GM19452 (cell line): ENCODE data around the gene AMIGO2.
A peak's percentile ranks its signal among the peaks of the same experiment; 100 is the strongest.
"Not testable (repeated sequence)": the region's sequence is repeated elsewhere in the genome, so short reads cannot be mapped to it uniquely, and the experiment has no call there.

Source experiments
- ATAC-seq: cut with Tn5 transposase; IDR thresholded peaks from one replicate; pipeline ENCODE4 v1.9.1; 2021; ENCODE audit not compliant: unreplicated experiment

Gene AMIGO2, protein sequence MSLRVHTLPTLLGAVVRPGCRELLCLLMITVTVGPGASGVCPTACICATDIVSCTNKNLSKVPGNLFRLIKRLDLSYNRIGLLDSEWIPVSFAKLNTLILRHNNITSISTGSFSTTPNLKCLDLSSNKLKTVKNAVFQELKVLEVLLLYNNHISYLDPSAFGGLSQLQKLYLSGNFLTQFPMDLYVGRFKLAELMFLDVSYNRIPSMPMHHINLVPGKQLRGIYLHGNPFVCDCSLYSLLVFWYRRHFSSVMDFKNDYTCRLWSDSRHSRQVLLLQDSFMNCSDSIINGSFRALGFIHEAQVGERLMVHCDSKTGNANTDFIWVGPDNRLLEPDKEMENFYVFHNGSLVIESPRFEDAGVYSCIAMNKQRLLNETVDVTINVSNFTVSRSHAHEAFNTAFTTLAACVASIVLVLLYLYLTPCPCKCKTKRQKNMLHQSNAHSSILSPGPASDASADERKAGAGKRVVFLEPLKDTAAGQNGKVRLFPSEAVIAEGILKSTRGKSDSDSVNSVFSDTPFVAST

DNA sequence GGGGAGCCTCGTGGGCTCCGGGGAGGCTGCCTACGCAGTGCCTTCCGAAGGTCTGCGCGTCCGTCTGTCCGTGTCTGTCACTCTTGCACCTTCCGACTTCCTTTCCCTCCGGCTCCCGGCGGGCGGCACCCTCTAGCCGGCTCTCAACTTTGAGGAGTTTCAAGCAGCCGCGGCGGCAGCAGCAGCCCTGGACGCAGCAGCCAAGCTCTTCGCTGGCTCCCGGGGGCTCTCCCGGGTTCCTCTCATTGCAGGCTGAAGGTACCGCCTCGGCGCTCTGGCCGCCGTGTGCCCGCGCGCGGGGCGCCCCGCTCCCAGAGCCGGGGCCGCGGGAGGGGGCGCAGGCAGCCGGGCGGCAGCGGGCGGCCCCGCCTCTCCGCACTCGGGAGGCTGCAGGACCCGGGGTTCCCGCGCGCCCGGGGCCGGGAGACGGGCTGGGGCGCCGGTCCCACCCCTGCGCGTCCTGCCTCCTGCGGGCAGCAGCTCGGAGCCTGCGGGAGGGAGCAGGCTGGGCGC is at the start of gene AMIGO2, which contains the start of gene PCED1B:
AMIGO2 (minus strand) TSS at position 492 of the 513 bp plus-strand sequence. CDS start 957 bp downstream, outside the sequence.
PCED1B (plus strand) TSS at position 154 of the 513 bp plus-strand sequence. CDS start 155,443 bp downstream, outside the sequence.
- ATAC-seq = peak; percentile 79

DNA sequence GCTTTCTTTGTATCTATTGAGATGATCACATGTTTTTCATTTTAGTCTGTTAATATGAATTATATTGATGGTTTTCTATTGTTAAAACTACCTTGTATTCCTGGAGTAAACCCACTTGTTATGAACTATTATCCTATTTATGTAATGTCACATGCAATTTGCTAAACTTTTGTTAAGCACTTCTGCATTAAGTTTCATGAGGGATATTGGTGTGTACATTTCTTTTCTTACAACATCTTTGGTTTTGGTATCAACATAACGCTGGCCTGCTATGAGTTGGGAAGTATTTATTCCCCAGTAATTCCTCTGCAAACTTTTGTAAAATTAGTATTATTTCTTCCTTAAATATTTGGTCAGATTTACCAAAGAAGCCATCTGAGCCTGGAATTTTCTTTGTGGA is 46.5 kb upstream of the AMIGO2 start:
- ATAC-seq = no peak

DNA sequence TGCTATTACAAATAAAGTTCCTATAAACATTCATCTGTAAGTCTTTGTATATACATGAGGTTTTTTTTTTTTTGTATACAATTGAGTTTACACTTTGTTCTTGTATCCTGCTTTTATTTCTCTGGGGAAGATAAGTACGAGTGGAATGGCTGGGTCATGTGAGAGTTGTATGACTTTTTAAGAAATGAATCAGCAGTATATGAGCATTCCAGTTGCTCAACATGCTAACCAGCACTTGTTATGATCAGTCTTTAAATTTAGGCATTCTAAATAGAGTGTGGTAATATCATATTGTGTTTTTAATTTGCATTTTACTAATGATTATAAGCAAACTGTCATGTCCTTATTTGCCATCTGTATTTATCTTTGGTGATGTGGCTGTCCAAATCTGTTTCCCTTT is 44.7 kb upstream of the AMIGO2 start:
- ATAC-seq = no peak

DNA sequence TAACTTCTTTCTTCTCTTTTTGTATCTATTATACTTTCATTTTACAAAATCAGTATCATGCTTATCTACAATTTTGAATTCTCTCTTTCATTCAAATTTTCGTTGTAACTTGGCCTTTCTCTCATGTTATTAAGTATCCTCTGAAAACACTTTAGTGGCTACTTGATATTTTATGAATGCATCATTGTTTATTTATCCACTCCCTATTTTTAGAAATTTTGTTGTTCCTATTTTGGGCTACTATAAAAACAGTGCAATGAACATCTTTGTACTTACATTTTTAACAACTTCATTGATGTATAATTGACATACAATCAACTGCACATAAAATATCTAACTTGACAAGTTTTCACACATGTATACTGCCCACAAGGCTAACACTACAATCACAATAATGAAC is 44.0 kb upstream of the AMIGO2 start:
- no peak for ATAC-seq

DNA sequence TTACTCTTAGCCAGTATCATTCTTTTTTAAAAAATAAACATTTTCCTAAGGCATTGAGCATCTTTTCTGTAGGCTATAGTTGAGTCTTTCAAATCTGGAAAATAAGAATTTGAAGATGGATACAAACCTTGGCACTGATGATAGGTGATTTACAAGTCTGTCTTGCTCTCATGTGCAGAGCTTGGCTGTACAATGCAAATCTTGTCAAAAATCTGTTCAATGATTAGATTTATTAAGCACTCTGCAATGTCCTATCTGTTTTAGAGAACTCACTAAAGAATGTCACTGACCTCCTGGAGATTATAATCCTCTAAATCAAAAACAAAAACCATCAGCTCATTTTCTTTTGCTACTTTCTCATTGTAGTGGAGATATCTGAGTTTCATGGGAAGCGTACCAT is 42.8 kb upstream of the AMIGO2 start:
- ATAC-seq = no peak

DNA sequence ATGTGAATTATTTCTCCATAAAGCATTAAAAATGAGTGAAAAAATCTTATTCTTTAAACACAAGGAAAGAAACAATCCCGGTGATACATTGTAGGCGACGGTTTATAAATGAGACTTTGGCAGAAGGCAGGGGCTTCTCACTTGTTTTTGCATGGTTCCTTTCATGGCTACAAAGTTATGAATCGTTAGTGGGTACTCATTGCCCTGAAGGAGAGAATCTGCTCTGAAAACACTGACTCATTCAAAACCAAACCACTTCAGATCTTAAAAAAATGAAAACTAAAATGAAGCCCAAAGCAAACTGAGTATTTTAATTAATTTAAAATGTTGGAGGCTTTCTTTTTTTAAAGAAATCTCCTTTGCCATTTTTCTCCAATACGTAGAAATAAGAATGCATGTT is 41.4 kb upstream of the AMIGO2 start:
- ATAC-seq = no peak

DNA sequence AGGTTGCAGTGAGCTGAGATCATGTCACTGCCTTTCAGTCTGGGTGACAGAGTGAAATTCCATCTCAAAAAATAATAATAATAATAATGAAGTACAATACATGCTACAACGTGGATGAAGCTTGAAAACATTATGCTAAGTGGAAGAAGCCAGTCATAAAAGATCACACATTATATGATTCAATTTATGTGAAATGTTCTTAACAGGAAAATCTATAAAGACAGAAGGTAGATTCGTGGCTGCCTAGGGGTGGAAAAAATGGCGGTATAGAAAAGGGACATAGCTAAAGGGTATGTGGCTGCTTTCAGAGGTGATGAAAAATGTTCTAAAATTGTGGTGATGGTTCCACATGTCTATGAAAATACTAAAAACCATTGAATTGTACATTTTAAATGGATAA is 41.0 kb upstream of the AMIGO2 start:
- ATAC-seq = no peak

DNA sequence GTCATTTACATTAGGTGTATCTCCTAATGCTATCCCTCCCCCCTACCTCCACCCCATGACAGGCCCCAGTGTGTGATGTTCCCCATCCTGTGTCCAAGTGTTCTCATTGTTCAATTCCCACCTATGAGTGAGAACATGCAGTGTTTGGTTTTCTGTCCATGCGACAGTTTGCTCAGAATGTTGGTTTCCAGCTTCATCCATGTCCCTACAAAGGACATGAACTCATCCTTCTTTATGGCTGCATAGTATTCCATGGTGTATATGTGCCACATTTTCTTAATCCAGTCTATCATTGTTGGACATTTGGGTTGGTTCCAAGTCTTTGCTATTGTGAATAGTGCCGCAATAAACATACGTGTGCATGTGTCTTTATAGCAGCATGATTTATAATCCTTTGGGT is 37.5 kb upstream of the AMIGO2 start:
- ATAC-seq = not testable (repeated sequence)

DNA sequence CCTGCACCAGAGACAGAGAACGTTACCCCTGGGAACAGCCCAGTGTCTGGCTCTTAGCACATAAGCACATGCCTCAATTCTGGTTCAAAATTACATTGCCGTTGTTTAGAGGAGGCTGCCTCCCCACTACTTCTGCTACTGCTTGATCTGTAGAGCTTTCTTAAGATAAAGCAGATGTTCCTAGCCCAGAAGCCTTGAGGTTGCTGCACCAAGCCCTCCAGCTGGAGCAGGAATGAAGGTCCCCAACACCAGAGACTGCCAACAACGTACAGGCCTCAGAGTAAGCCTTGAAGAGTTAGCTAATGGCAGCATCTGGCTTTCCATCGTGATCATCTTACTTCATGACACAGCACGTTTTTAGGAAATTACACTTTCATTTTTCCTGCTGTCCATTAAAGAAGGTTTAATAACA is 34.7 kb upstream of the AMIGO2 start:
- ATAC-seq = no peak

DNA sequence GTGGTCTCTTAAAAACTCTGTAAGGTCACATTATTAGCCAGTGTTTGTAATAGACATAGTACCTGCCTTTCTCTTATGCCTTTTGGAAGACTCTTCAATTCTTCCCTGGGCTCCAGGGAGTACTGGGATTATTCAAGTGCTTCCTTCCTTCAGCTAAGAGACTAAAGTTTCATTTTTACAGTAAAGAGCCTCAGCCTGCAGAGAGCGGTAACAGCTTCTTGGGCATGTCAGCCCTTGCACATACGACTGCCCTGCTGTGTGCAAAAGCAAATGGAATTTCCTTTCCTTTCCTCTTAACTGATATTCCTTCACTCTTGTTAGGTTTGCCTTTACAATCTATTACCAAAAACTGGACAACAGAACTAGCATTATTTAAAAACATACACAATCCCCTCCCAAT is 32.9 kb upstream of the AMIGO2 start:
- no peak for ATAC-seq

DNA sequence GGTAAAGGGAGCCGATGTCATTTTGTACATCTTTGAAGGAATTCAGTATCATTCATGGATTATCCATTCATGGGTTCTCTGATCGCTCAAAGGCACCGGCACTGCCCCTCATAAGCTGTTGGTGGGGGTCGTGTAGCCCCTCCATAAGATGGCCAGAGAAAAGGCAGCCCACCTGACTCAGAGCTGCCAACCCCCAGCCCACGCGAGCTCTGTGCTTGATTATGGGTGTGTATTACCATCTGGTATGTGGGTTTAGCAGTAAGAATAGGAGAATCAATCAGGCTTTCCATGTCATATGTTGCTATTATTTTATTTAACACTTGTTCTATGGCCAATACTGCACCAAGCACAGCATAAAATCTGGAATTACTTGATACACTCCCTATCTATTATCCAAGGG is 32.1 kb upstream of the AMIGO2 start:
- ATAC-seq = no peak

DNA sequence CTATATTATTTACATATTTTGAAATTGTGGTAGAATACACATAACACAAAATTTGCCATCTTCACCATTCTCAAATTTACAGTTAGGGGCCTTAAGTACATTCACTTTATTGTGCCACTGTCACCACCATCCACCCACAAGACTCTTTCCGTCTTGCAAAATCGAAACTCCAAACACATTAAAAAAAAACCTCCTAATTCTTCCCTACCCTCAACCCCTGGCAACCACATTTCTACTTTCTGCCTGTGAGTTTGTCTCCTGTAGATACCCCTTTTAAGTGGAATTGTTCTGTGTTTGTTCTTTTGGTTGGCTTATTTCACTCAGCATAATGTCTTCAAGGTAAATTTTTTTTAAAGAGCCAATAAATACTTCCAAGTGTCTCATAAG is 31.6 kb upstream of the AMIGO2 start:
- ATAC-seq = no peak

DNA sequence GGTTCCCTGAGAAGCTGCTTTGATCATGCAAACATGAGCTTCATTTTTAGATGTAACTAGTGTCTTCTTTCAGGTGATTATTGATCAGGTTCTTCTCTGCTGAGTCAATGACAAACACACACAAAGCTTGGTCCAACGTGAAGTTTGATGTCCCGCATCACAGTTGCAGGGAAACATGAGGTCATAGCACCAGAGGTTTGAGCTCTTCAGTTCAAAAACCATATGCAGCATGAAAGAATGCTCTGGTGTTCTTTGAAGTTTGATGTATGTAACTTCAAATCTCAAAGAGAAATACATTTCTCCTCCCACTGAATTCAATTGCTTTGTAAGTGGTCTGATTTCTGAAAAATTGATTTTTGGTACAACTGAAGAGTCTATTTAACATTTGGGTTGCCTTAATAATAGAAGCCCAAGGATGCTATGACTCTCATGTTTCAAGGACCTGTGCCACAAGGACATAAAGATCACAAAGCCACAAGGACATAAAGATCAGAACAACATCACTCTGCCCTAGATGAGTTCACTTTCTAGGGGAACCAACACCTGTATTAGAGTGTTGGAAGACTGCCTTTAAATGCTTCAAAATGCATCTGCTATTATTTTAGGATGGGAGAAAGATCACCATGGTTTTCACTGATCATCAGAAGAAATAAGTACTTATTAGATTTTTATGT is 31.1 kb upstream of the AMIGO2 start:
- ATAC-seq = no peak

DNA sequence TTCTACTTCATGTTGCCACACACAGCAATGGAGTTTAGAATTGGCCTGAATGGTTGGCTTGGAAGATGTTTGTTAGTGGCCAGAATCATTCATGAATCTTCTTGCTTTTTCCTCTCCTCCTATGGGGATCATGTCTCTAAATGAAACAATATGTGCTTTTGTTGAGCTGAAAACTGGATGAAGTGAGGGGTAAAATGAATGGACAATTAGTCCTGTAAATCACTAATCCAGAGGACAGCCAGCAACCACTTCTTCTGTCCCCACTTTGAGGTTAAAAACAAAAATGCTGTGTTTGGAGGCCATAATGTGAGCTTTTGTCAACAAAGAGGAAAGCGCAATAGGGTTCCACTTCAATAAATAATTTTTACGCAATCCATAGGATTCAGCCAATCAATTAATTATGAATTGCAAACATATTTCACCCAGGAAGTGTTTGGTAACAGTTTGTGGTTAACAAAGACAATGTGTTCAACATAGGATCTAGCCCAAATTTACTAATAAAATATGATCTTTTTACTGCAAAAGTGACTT is 30.3 kb upstream of the AMIGO2 start:
- ATAC-seq = no peak

DNA sequence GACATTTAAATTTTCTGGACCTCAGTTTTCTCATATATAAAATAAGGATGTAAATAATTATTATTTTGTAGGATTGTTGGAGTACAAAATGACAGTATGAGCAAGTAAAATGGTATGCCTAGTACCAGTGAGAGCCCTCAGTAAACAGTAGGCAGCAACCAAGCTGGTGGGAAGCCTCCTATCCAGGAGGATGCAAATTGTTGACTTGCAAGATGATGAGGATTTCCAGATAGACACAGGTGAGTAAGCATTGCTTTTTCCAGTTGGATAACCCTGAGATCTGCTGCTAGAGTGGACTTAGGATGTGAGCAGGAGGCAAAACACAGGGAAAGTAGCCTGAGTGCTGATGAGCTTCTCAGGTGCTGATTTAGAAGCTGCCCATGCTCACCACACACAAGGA is 28.2 kb upstream of the AMIGO2 start:
- ATAC-seq = no peak

DNA sequence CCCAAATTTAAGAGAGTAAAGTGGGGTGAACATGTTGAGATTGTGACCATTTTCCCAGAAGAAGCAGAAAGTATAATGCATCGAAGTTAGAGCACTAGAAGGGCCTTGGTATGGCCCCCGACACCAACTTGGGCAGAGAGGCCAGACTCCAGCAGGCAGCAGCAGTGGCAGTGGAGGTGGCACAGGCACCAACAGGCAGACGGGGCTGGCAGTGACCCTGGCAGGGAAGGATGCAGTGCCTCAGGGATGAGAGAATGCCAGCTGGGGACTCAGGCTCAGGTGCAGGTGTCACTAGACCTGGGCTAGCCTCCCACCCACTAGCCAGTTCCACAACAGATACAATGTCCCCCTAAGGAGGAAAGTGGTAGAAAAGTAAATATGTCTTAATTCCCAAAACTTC is 27.7 kb upstream of the AMIGO2 start:
- no peak for ATAC-seq

DNA sequence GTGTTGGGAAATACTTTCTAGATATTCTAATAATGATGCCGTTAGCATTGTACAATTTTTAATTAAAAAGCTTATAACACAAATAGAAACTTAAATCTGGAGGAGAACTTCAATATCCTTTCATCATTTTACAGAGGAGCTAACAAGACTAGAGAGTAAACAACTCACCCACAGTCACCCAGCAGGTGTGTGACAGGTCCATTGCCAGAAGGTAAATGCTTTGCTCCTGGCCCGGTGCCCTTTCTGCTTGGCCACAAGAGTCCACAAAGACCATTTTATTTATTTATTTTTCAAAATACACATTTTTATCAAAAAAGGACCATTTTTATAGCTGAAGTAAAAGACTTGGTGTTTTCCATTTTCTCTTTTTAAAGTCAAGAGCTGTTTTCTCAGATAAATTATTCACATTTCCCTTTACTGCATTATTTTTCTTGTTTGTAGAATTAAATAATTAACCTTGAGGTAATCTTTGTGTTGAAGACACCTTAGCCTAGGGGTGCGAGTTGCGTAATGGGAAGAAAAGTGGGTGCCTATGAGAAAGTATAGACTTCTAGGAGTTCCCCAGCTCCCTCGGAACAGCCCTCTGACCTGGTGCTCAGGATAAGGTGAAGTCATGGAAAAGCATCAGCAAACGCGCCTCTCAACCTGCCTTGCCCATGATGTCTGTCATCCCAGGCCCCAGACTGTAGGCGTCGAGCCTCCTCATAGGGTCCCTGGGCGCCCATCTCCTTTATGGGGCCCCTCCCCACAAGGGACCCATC is 26.3 kb upstream of the AMIGO2 start:
- no peak for ATAC-seq

DNA sequence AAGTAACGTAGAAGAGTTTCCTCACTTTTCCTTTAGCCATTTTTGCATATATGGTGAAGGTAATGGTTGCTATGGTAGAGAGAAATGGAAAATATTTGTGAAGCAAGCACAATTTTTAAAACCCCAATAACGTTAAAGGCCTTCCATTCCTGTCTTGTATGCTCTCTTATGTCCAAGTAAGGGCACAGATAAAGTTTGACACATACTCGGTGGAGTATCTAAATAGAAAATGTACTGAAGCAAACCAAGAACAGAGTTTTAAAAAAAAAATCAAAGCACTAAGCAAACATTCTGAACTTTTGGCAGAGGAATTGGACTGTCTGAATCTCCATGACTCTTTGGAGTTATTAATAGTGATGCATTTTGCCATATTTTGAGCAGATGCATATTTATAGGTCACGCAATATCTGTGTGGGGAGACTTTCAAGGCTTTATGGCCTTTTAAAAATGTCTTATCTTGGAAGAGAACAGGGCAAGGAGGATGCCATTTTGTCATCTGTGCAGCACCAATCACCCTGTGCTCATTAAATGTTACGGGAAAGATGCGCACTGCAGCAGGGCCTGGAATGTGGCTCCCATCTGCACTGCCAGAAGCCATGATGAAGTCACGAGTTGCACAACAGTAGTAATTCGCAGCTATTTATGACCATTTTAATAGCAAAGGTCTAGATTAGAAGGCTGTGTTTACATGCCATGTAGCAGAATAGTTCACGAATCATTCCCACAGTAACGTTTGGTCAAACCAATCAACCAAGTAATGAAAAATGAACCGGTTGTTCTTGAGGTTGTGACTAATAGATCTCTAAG is 23.3 kb upstream of the AMIGO2 start:
- no peak for ATAC-seq

DNA sequence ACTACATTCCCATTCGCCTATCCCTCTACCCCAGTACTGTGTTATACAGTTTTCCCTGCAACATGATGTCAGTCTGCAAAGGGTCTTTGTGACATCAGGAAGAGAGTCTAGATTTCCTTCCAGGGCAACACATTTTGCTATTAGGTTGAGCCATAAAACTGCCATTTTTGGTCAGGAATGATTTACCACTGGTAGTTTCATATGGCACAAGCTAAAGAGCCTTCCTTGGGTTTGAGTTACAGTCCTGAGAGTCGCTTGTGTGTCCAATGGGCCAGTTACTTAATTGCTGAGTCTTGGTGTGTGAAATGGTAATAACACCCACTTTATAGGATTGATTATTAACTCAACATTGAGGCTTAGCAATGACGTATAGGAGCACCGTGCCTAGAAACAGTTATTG is 22.6 kb upstream of the AMIGO2 start:
- no peak for ATAC-seq

DNA sequence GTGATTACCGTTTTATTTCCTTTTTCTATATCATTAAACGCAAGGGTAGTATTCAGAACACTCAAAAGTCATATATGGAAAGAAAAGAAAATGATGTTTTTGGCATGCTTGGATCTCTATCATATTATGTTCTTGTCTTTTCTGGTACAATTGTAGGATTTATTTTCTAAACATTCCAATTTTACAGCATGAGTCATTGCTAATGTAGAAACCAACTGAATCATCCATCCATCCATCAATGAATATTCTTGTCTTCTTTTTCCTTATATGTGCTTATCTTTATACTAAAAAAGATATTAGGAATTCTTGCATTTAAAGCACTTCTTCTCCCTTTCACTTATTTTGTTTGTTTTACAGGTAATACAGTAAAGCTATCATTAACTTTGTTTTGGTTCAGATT is 20.4 kb upstream of the AMIGO2 start:
- ATAC-seq = no peak
